Suprapubic skin (tissue), 4 donors: ENCODE measurements around the gene DAB2. TPM values are rescaled to one million over a fixed set of nuclear protein-coding genes. Genes with fewer than 3 reads are reported as not detected.

Experiments used
- DNase-seq, 2 donors: peaks; one replicate each; pipeline ENCODE4 v3.0.0-alpha.2; 2019; ENCODE audit warnings: low spot score in 2 of 2
- H3K27ac ChIP-seq: fragments of 200-600 bp; sonication (generic); one replicate; pipeline ENCODE4 v1.5.1; 2019
- H3K27me3 ChIP-seq: fragments of 200-600 bp; sonication (generic); one replicate; pipeline ENCODE4 v1.5.1; 2019
- H3K36me3 ChIP-seq: fragments of 200-600 bp; sonication (generic); one replicate; pipeline ENCODE4 v1.5.1; 2019
- H3K4me1 ChIP-seq: fragments of 200-600 bp; sonication (generic); one replicate; pipeline ENCODE4 v1.5.1; 2019
- H3K4me3 ChIP-seq: fragments of 200-600 bp; sonication (generic); one replicate; pipeline ENCODE4 v1.5.1; 2019; ENCODE audit warnings: mild to moderate bottlenecking
- H3K9me3 ChIP-seq: fragments of 200-600 bp; sonication (generic); one replicate; pipeline ENCODE4 v1.5.1; 2019
- EP300 ChIP-seq: sonication (generic); formaldehyde crosslinking; IDR thresholded peaks from one replicate; pipeline ENCODE4 v1.6.1; 2017; ENCODE audit warnings: antibody characterized with exemption
- POLR2A ChIP-seq, 2 donors: fragments of 450-650 bp; IDR thresholded peaks; one replicate each; pipeline ENCODE4 v1.6.1; 2017; ENCODE audit warnings: antibody characterized with exemption in 2 of 2, mild to moderate bottlenecking in 2 of 2, moderate library complexity in 2 of 2
- POLR2AphosphoS5 ChIP-seq, 3 donors: sonication (generic); formaldehyde crosslinking; IDR thresholded peaks; one replicate each; pipeline ENCODE4 v1.6.1; 2017; ENCODE audit warnings: antibody characterized with exemption in 3 of 3
- WGBS: methylation state at CpG from one replicate; pipeline ENCODE4 v1.1.5; 2018; 5-methylcytosine and 5-hydroxymethylcytosine counted together
- total RNA-seq, 4 donors: library from RNA; depleted of rRNA; stranded (reverse); fragments of >200 nt; gene quantifications; one replicate each; pipeline ENCODE4 v1.1.0, GENCODE V29; 2016
- TF ChIP-seq, protein P1 (sequence below), 2 donors: fragments of 200-600 bp in 1 of 2; fragments of 450-650 bp in 1 of 2; sonication (generic) in 1 of 2; IDR thresholded peaks; one replicate each; pipeline ENCODE4 v1.5.1; 2016 to 2019; ENCODE audit warnings: antibody characterized with exemption in 2 of 2, mild to moderate bottlenecking in 1 of 2, moderate library complexity in 1 of 2

DAB2 gene
- total RNA-seq: 10 to 100 TPM in 3 of 4 donors, 1 to 10 TPM in 1; 7.1 to 30.6 (median 11.7) TPM

DNA sequence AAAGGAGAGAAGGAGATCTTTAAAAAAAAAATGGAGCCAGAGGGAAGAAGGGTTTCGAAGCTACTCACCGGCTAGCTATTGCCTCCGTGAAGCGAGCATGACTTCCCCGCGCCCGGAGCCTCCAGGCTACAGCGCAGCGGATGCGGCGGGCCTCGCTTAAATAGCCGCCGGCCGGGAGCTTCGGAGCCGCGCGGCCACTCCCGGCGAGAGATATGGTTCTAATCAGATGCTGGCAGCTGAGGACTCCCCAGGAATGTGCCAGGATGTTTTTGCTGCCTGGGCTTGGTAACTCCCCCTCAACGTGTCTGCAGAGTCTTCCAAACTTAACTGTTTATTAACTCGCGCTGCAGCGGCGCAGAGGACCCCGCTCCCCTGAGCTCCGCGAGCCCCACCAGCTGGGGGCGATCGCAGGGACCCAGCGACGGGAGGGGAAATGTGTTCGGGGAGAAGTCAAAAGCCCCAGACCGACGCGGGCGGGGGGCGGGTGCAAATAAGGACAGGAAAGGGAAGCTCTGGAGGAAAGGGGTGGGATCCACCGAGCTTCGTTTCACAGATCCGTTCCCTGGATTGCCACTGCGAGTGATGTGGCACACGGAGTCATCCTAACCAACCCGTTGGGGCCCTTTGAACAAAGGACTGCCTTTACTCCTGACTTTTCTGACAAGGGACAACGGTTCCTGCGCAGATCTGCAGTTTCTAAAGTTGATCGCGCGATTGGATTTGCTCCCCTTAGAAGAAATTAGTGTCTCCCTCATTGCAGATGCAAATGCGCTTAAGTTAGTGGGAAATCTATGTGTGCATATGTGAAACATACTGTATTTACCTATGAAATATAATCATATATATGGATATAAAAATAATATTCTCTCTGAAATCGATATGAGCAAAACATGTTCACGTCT lies at the start of gene DAB2:
DAB2 (minus strand) TSS at position 245 of the 902 bp plus-strand sequence. CDS start 30,660 bp downstream, outside the sequence.
- DNase-seq: peak; percentile 92 to 93
- no peaks in the 10 kb centered on the region for H3K27me3 ChIP-seq
- H3K4me1 ChIP-seq: peaks cover 43% of the 10 kb centered on the region
- H3K4me3 ChIP-seq: peak within 1 kb of the TSS; percentile 62
- H3K9me3 ChIP-seq: no peaks in the 10 kb centered on the region
- no peak for TF ChIP-seq EP300
- TF ChIP-seq POLR2AphosphoS5 (IDR thresholded peaks at IDR 0.05): peak; percentile 44 to 63 (median 60)
- peak; percentile 63 to 93 for TF ChIP-seq POLR2A (IDR thresholded peaks at IDR 0.05)
- TF ChIP-seq, protein P1, sequence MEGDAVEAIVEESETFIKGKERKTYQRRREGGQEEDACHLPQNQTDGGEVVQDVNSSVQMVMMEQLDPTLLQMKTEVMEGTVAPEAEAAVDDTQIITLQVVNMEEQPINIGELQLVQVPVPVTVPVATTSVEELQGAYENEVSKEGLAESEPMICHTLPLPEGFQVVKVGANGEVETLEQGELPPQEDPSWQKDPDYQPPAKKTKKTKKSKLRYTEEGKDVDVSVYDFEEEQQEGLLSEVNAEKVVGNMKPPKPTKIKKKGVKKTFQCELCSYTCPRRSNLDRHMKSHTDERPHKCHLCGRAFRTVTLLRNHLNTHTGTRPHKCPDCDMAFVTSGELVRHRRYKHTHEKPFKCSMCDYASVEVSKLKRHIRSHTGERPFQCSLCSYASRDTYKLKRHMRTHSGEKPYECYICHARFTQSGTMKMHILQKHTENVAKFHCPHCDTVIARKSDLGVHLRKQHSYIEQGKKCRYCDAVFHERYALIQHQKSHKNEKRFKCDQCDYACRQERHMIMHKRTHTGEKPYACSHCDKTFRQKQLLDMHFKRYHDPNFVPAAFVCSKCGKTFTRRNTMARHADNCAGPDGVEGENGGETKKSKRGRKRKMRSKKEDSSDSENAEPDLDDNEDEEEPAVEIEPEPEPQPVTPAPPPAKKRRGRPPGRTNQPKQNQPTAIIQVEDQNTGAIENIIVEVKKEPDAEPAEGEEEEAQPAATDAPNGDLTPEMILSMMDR (IDR thresholded peaks at IDR 0.05): peak; percentile 12 to 51
- 2% methylated on average over 48 of the region's 53 CpGs for WGBS
- H3K27ac ChIP-seq: peak within 1 kb of the TSS; percentile 91
- no peaks in the 10 kb centered on the region for H3K36me3 ChIP-seq

DNA sequence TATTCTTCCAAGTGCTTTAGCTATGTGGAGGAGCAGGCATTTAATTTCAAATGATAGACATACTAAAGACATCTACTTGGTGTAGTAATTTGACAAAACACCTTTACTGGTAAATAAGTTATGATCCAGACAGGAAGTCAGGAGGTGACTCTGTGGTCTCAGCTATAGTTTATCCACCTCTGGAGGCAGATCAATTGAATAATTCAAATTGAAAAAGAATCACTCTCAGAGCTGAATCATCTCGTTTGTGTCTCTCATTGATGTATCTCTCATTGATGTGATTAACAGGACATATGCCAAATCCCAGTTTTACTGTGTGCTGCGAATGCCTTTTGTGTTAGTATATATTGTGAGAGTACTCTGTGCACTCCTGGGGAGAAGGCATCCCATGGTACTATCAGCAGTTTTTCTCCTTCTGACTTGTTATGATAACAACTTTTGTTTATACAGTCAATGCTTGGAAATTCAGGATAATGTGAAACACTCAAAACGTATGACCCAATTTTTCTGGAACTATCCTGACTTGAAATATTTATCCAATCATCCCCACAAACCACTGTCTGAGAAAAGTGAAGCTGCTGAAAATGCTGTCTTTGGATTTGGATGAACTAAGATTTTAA lies 48.5 kb upstream of the DAB2 start:
- Histone ChIP-seq H3K9me3 (no peaks in the 10 kb centered on the region), H3K27ac (no peak overlapping the region), H3K36me3 (no peaks in the 10 kb centered on the region), H3K27me3 (no peaks in the 10 kb centered on the region), H3K4me3 (no peak overlapping the region), H3K4me1 (no peaks in the 10 kb centered on the region)
- no peak for TF ChIP-seq POLR2AphosphoS5 (IDR thresholded peaks at IDR 0.05)
- 46% methylated on average over 3 of the region's 3 CpGs for WGBS
- no peak for DNase-seq

DNA sequence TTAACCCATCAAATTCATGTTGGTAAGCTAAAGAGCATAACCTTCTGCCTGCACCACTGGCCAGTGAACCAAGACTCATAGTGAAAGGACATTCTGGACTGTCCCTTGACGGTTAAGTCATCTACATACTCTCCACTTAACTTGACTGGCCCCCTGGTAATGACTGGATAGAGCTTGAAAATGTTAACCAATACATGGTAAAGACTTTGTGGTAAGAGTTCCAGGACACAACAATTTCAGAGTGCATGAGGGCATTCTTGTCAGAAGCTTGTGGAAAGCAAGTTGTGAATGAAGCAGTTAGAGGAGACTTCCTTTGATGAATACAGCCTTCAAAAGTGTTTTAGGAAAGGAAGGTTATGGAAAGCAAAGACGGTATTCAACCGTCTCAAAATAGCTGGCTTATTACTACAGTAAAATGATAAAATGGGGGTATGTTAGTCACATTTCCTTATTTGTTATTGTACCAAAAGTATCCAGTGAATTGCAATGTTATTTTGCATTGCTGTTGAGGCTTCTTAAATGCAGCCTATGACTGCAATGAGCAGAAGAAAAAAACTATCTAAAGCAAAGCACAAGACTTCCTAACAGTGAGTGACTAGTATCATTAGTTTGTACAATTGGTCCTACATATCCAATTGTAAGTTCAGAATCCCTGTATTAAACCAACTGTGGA lies 47.2 kb upstream of the DAB2 start:
- WGBS: 59% methylated on average over 3 of the region's 3 CpGs
- no peak for DNase-seq
- Histone ChIP-seq H3K4me1 (no peaks in the 10 kb centered on the region), H3K4me3 (no peak overlapping the region), H3K9me3 (no peaks in the 10 kb centered on the region), H3K27me3 (no peaks in the 10 kb centered on the region), H3K36me3 (no peaks in the 10 kb centered on the region), H3K27ac (no peak overlapping the region)
- no peak for TF ChIP-seq EP300
- TF ChIP-seq POLR2AphosphoS5 (IDR thresholded peaks at IDR 0.05): no peak
- TF ChIP-seq, protein P1 (IDR thresholded peaks at IDR 0.05): no peak
- TF ChIP-seq POLR2A (IDR thresholded peaks at IDR 0.05): no peak

DNA sequence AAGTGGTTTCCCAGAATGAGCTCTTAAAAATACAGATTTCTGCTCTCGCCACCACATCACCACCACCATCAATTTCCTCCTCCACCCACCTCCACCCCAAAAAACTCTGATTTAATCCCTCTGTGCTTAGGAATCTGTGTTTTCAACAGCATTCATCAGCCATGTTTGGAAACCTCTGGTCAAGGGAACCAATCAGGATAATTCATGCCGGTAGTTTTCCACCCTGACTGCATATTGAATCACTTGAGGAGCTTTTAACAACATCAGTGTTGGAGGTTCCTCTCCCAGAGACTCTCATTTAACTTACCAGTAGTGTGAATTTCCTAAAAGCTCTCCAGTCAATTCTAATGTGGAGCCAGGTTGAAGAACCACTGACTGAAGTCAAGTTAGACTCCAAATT lies 46.0 kb upstream of the DAB2 start:
- TF ChIP-seq POLR2A (IDR thresholded peaks at IDR 0.05) (no peak), POLR2AphosphoS5 (IDR thresholded peaks at IDR 0.05) (no peak), EP300 (no peak)
- TF ChIP-seq, protein P1 (IDR thresholded peaks at IDR 0.05): no peak
- DNase-seq: no peak
- no peak overlapping the region for H3K4me3 ChIP-seq
- H3K27me3 ChIP-seq: no peaks in the 10 kb centered on the region
- H3K9me3 ChIP-seq: no peaks in the 10 kb centered on the region
- no peaks in the 10 kb centered on the region for H3K4me1 ChIP-seq
- H3K36me3 ChIP-seq: no peaks in the 10 kb centered on the region
- 87% methylated on average over 2 of the region's 2 CpGs for WGBS
- no peak overlapping the region for H3K27ac ChIP-seq

DNA sequence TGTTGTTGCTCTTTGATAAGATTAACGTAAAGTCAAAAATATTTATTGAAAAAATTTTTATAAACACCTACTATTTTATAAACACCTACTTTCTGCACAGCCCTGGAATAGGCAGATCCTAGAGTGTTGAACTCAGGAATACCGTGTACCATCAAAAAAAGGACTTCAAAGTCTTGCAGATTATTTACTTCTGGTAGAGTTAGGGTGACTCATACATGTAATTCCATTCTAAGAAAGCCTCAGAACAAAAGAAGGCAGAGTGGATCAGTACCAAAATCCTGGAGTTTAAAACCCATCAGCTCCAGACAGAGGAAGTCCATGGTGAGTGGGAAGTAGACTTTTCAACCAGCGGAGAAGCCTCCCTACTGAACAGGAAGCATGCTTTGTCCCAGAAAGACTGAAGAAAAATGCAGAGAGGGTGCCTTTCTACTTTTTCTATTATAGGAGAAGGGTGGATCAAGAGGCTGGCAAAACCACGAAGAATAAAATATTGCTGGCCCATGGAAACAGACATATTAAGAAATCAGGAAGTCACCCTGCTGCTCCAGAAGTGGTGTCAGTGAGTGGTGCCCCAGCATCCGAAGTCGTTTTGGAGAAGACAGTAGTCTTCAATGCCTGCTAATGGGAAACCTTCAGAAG lies 45.1 kb upstream of the DAB2 start:
- 81% methylated on average over 6 of the region's 6 CpGs for whole genome bisulfite sequencing
- Histone ChIP-seq H3K4me1 (no peaks in the 10 kb centered on the region), H3K27me3 (no peaks in the 10 kb centered on the region), H3K9me3 (no peaks in the 10 kb centered on the region), H3K27ac (no peak overlapping the region), H3K36me3 (no peaks in the 10 kb centered on the region), H3K4me3 (no peak overlapping the region)
- TF ChIP-seq POLR2A (IDR thresholded peaks at IDR 0.05) (no peak), EP300 (no peak), POLR2AphosphoS5 (IDR thresholded peaks at IDR 0.05) (no peak)
- TF ChIP-seq, protein P1 (IDR thresholded peaks at IDR 0.05): no peak
- DNase-seq: no peak
